Endothelial cell of umbilical vein (primary cell): ENCODE results near the gene DMWD. TPM values are rescaled to one million over a fixed set of nuclear protein-coding genes. Genes with fewer than 3 reads are reported as not detected.

Experiments
- BruUV-seq: library from RNA; stranded (reverse); fragments of 400-500 nt; replicated peaks from 2 replicates; lab custom pipeline; 2021; lab: Mats Ljungman, UMichigan
- CTCF ChIA-PET: fragments of 300-600, 350-600 bp; sonication (Branson Sonifier 250); formaldehyde crosslinking; loops from one replicate; lab custom pipeline; 2021; ENCODE audit warnings: antibody characterized with exemption, inconsistent platforms; lab: Charles Lee
- POLR2A ChIA-PET: fragments of 300-600, 350-600 bp; sonication (Branson Sonifier 250); formaldehyde crosslinking; loops from one replicate; lab custom pipeline; 2021; ENCODE audit warnings: antibody characterized with exemption, inconsistent platforms; lab: Charles Lee
- DNase-seq: peaks from one replicate; pipeline ENCODE4 v3.0.0-alpha.2; 2011; ENCODE audit warnings: low read depth, low spot score
- FAIRE-seq: peaks from 2 replicates; lab custom pipeline; 2011; peaks lifted over from hg19 to GRCh38; lab: Jason Lieb, UNC
- H2AFZ ChIP-seq: 2 replicates; pipeline ENCODE4 v1.6.0; 2012; ENCODE audit warnings: low read depth, low read length, control low read depth, inconsistent platforms
- H3K27ac ChIP-seq: 2 replicates; pipeline ENCODE4 v1.5.1; 2011; ENCODE audit warnings: low read depth, mild to moderate bottlenecking, control low read depth, low read length, moderate library complexity; ENCODE audit not compliant: insufficient read depth
- H3K27me3 ChIP-seq, 2 experiments: 2 replicates each; pipeline versions ENCODE4 v1.6.0 to v1.6.1; 2011; ENCODE audit warnings: low read length in 2 of 2, mixed read lengths in 1 of 2; ENCODE audit not compliant: control insufficient read depth in 2 of 2, insufficient read depth in 2 of 2
- H3K36me3 ChIP-seq, 2 experiments: 2 replicates in 1 of 2; 3 replicates in 1 of 2; pipeline ENCODE4 v1.5.1; 2011; ENCODE audit warnings: low read length in 2 of 2, mild to moderate bottlenecking in 1 of 2, moderate library complexity in 1 of 2; ENCODE audit not compliant: control insufficient read depth in 2 of 2, insufficient read depth in 2 of 2; ENCODE audit errors: extremely low read depth in 1 of 2
- H3K4me1 ChIP-seq: 3 replicates; pipeline ENCODE4 v1.5.1; 2011; ENCODE audit warnings: mild to moderate bottlenecking, low read length; ENCODE audit not compliant: control insufficient read depth, insufficient read depth; ENCODE audit errors: extremely low read depth
- H3K4me2 ChIP-seq: 2 replicates; pipeline ENCODE4 v1.6.1; 2011; ENCODE audit warnings: low read length, control low read depth, mixed read lengths; ENCODE audit not compliant: insufficient read depth
- H3K4me3 ChIP-seq, 3 experiments: fragments of 200-600 bp in 1 of 3; sonication (generic), shearing (Covaris generic) in 1 of 3; replicated peaks in 1 of 3; 2 replicates each; pipeline ENCODE4 v1.5.1; 2011 to 2016; ENCODE audit warnings: control low read depth in 3 of 3, low read length in 3 of 3, mild to moderate bottlenecking in 2 of 3, inconsistent platforms in 1 of 3, low read depth in 1 of 3, moderate library complexity in 1 of 3; ENCODE audit not compliant: insufficient read depth in 1 of 3
- H3K79me2 ChIP-seq: 2 replicates; pipeline ENCODE4 v1.6.0; 2012; ENCODE audit warnings: low read length, inconsistent platforms; ENCODE audit not compliant: control insufficient read depth, insufficient read depth
- H3K9ac ChIP-seq: replicated peaks from 2 replicates; pipeline ENCODE3; 2011; ENCODE audit warnings: low read length, control low read depth; ENCODE audit not compliant: insufficient read depth; ENCODE audit errors: extremely low read depth
- H3K9me1 ChIP-seq: replicated peaks from 3 replicates; pipeline ENCODE4 v1.6.0; 2011; ENCODE audit warnings: mild to moderate bottlenecking, low read length; ENCODE audit not compliant: control insufficient read depth, insufficient read depth; ENCODE audit errors: extremely low read depth
- H3K9me3 ChIP-seq: replicated peaks from 2 replicates; pipeline ENCODE4 v1.5.1; 2012; ENCODE audit warnings: low read length, inconsistent platforms; ENCODE audit not compliant: control insufficient read depth, insufficient read depth
- H4K20me1 ChIP-seq: replicated peaks from 2 replicates; pipeline ENCODE3; 2011; ENCODE audit warnings: mild to moderate bottlenecking, low read length; ENCODE audit not compliant: control insufficient read depth, insufficient read depth; ENCODE audit errors: extremely low read depth
- CTCF ChIP-seq, 2 donors: IDR thresholded peaks; 1 replicate in 1 of 2; 2 replicates in 1 of 2; pipeline ENCODE4 v1.5.1; 2011; ENCODE audit warnings: low read length in 2 of 2, mild to moderate bottlenecking in 2 of 2, moderate library complexity in 2 of 2, control low read depth in 1 of 2, inconsistent platforms in 1 of 2, low read depth in 1 of 2; ENCODE audit not compliant: insufficient read depth in 1 of 2; ENCODE audit errors: extremely low read depth in 1 of 2
- EZH2 ChIP-seq: IDR thresholded peaks from 2 replicates; pipeline ENCODE4 v1.6.1; 2012; ENCODE audit warnings: borderline replicate concordance, low read depth, mild to moderate bottlenecking, moderate library complexity, low read length, inconsistent platforms; ENCODE audit not compliant: severe bottlenecking
- FOS ChIP-seq: IDR thresholded peaks from 2 replicates; pipeline ENCODE4 v1.6.1; 2011; ENCODE audit warnings: mild to moderate bottlenecking, low read length, moderate library complexity, borderline replicate concordance; ENCODE audit not compliant: insufficient read depth
- GATA2 ChIP-seq: IDR thresholded peaks from 2 replicates; pipeline ENCODE4 v1.7.0; 2011; ENCODE audit warnings: low read depth, mild to moderate bottlenecking, moderate library complexity, mixed read lengths, low read length; ENCODE audit not compliant: insufficient read length, insufficient read depth
- JUN ChIP-seq: IDR thresholded peaks from 2 replicates; pipeline ENCODE4 v1.6.1; 2011; ENCODE audit warnings: borderline replicate concordance, low read depth; ENCODE audit not compliant: insufficient read length, insufficient read depth
- MAX ChIP-seq: IDR thresholded peaks from 2 replicates; pipeline ENCODE4 v1.6.1; 2011; ENCODE audit not compliant: insufficient read depth, insufficient read length
- MYC ChIP-seq: IDR thresholded peaks from one replicate; pipeline ENCODE4 v1.6.1; 2011; ENCODE audit warnings: mild to moderate bottlenecking, low read depth, low read length
- POLR2A ChIP-seq: IDR thresholded peaks from 2 replicates; pipeline ENCODE4 v1.6.1; 2012; ENCODE audit warnings: low read depth, mild to moderate bottlenecking, control low read depth, low read length
- POLR2AphosphoS5 ChIP-seq: IDR thresholded peaks from 2 replicates; pipeline ENCODE4 v1.6.1; 2012; ENCODE audit warnings: low read depth, mild to moderate bottlenecking, control low read depth, low read length, moderate library complexity; ENCODE audit not compliant: insufficient read depth
- dilution Hi-C: fragments of 300-500 bp; cut with MboI; formaldehyde crosslinking; loops from one replicate; pipeline ENCODE4 v1.15.0; 2019; ENCODE audit warnings: low sequenced_read_pairs; ENCODE audit not compliant: extremely low pct_ligation_motif_present
- intact Hi-C: fragments of 100-400 bp; cut with micrococcal nuclease; formaldehyde crosslinking; loops from one replicate; pipeline ENCODE4 v1.10.0; 2022
- polyA plus RNA-seq, 4 experiments: library from polyadenylated mRNA; depleted of rRNA in 3 of 4; stranded (reverse) in 3 of 4; unstranded in 1 of 4; fragments of >200 nt; gene quantifications; 2 replicates each; pipeline versions ENCODE4 v1.2.1 to v1.2.3, GENCODE V29; 2011 to 2012; ENCODE audit warnings: missing spikeins in 1 of 4
- total RNA-seq: library from RNA; stranded (reverse); gene quantifications from 2 replicates; pipeline ENCODE4 v1.2.3, GENCODE V29; 2021

The DMWD gene
- total and polyA plus RNA-seq, 2 donors (not counting 3 experiments of a cell fraction or from before 2014, with no cell fraction given) = 36.9 to 81.1 TPM

GRCh38 chr19:45780448-45781213, 12.0 kb downstream of the DMWD start:
- BruUV-seq = no TSS peak
- no peak for FAIRE-seq

More at GRCh38 chr19:45780448-45781213, 12.0 kb downstream of the DMWD start:
- Histone ChIP-seq H3K9ac (no peak overlapping the region), H3K27me3 (no peaks in the 10 kb centered on the region), H3K4me2 (no peak overlapping the region), H3K4me1 (peaks cover 5% of the 10 kb centered on the region), H2AFZ (no peak overlapping the region), H3K9me1 (no peaks in the 10 kb centered on the region), H3K27ac (no peak overlapping the region), H3K9me3 (no peaks in the 10 kb centered on the region), H3K79me2 (no peaks in the 10 kb centered on the region), H4K20me1 (no peaks in the 10 kb centered on the region), H3K4me3 (no peak overlapping the region), H3K36me3 (peaks cover 0 to 18% of the 10 kb centered on the region in 2 experiments)
- DNase-seq = no peak
- intact Hi-C loops = no loop called here
- CTCF ChIA-PET = interaction anchor here (1.1 to 5.0 kb wide), 2 partner anchors 11 to 13 kb away, joined by 3 to 66 read pairs; partner anchors contain the start of gene SIX5
- TF ChIP-seq JUN = no peak
- no peak for TF ChIP-seq POLR2AphosphoS5
- no peak for TF ChIP-seq GATA2
- no peak for TF ChIP-seq POLR2A
- TF ChIP-seq EZH2 = no peak
- TF ChIP-seq MAX = no peak
- TF ChIP-seq CTCF (IDR thresholded peaks at IDR 0.05; ENCODE audit: extremely low read depth in 1 of 2, insufficient read depth in 1 of 2, low read depth in 1 of 2, low read length in 2 of 2) = no peak
- no peak for TF ChIP-seq MYC
- TF ChIP-seq FOS = no peak
- POLR2A ChIA-PET = no interaction called here
- dilution Hi-C loops = no loop called here
